GM18951 (cell line): ENCODE data around the gene LAMP5.

Experiments used
- POLR2A ChIP-seq: IDR thresholded peaks from 4 replicates; pipeline ENCODE4 v1.6.1; 2011; ENCODE audit warnings: mild to moderate bottlenecking; ENCODE audit not compliant: insufficient read length, insufficient read depth; ENCODE audit errors: extremely low read depth
- in situ Hi-C: fragments of 300-500 bp; cut with MboI; formaldehyde crosslinking; loops from one replicate; pipeline ENCODE4 v1.12.0; 2022; ENCODE audit warnings: low sequenced_read_pairs, mixed read lengths, inconsistent platforms; ENCODE audit not compliant: unreplicated experiment

Gene LAMP5

GRCh38 chr20:9490161-9490560 is 24.2 kb upstream of the LAMP5 start:
- TF ChIP-seq POLR2A, result no peak
- in situ Hi-C loops, result no loop called here

GRCh38 chr20:9490631-9491030 is 23.8 kb upstream of the LAMP5 start:
- no peak for TF ChIP-seq POLR2A
- in situ Hi-C loops, result no loop called here

DNA sequence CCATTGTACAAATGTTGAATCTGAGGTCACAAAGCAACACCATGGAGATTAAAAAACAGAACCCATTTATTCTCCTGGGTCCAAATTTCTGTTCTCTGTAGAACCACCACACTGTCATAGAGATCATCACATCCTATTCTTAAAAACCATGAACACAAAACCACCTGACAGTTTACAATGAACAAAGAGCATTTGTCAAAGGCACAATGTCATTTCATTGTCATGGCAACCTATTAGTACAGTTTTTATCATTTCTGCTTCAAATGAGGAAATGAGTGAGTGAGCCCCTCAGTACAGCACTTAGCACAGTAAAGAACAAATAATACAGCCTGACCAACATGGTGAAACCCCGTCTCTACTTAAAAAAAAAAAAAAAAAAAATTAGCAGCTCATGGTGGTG is 23.1 kb upstream of the LAMP5 start:
- TF ChIP-seq POLR2A, result no peak
- in situ Hi-C loops, result no loop called here

GRCh38 chr20:9492067-9492466 is 22.3 kb upstream of the LAMP5 start:
- in situ Hi-C loops, result no loop called here
- TF ChIP-seq POLR2A, result no peak

- TF ChIP-seq POLR2A, result no peak
- in situ Hi-C loops, result no loop called here
Measured at GRCh38 chr20:9493803-9494202, 20.6 kb upstream of the LAMP5 start.

- TF ChIP-seq POLR2A, result no peak
- in situ Hi-C loops, result no loop called here
Measured at GRCh38 chr20:9495701-9496100, 18.7 kb upstream of the LAMP5 start.

DNA sequence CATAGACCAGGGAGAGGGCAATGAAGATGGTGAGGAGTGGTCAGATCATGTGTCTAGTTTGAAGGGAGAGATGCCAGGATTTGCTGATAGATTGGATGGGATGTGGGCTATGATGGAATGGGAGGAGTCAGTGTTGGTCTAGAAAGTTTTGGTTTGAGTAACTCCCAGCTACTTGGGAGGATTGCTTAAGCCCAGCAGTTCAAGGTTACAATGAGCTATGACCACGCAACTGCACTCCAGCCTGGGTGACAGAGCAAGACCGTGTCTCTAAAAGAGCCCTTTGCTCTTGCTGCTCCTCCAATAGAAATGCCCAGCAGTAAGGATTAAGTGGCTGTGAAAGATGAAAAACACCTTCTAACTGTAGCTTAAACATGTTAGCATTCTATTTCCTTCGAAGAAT is 18.2 kb upstream of the LAMP5 start:
- in situ Hi-C loops, result no loop called here
- TF ChIP-seq POLR2A, result no peak

- in situ Hi-C loops, result no loop called here
- TF ChIP-seq POLR2A, result no peak
Measured at GRCh38 chr20:9498322-9498721, 16.1 kb upstream of the LAMP5 start.

GRCh38 chr20:9499126-9499899 is 15.1 kb upstream of the LAMP5 start:
- no peak for TF ChIP-seq POLR2A

GRCh38 chr20:9500121-9500520 is 14.3 kb upstream of the LAMP5 start:
- in situ Hi-C loops, result no loop called here
- TF ChIP-seq POLR2A, result no peak

More at GRCh38 chr20:9499126-9499899, 15.1 kb upstream of the LAMP5 start:
- in situ Hi-C loops, result no loop called here

DNA sequence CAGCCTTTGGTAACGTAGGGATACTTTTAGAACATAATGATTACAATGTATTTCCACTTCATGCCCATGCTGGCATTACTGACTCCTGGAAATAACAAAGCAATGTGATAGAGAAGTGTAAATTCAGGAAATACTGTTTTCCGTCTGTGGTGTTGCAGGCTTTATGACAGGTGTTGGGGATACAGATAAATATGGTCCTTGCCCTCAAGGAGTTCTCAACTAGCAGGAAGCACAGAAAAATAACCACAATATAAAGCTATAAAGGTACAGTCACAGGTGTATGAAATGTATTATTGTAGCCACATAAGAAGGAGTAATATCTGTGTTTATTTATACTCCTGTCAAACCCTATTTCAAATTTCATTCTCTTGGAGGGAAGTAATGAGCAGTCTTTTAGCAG is 12.9 kb upstream of the LAMP5 start:
- in situ Hi-C loops, result no loop called here
- no peak for TF ChIP-seq POLR2A

DNA sequence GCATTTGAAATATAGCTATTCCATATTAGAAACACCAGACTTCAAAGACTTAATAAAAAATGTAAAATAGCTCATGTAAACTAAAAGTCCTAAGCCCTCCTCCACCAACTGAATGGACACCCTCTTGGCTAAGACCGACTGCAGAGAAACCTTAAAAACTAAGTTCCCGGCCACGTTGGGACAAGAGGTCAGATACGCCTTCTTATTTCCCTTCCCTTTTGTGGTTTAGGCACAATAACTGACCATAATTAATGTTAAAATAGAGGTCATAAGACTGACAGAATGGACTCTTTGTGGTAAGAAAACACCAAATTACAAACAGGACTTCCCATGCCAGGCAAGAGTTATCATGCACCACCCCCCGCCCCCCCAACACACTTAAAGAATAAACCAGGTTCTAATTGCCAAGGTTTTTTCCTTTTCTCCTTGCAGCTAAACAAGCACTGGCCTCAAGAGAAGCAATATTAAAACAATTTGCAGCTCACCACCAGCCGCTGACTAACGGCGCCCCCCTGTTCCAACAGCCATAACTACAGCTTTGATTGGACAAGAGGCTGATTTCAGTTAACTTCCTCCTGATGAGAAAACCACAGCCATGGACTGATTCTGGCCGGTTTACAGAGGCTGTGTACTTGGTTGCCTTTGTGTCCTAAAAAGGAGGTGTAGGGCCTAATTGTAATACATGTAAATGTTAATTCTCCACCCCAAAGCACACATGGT is 10.7 kb upstream of the LAMP5 start:
- TF ChIP-seq POLR2A, result no peak
- in situ Hi-C loops, result no loop called here

DNA sequence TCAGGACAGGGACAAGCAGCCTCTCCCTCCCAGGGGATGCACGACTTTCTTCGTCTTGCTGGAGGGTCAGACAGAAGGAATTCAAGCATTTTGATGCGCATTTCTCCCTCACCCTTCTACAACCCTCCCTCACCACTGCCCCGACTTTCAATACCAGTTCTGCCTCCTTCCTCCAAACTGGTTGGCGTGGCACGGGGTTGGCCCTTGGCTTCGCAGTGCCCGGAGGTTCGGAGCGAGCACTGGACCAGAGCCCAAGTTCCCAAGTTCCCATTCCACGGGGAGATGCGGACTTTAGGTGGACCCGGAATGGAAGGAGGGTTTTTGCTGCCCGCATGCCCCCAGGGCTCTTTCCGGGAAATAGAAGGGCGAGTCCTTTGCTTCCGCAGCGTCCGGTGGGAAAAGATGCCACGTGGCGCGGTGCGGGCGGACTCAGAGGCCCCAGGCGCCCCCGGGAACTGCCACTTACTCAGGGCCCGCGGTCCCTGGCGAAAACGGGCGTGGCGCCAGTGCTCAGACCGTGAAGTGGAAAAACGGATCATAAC is 8.0 kb upstream of the LAMP5 start:
- in situ Hi-C loops, result no loop called here

GRCh38 chr20:9506964-9507369 is 7.4 kb upstream of the LAMP5 start:
- no peak for TF ChIP-seq POLR2A
- in situ Hi-C loops, result no loop called here

More for the DNA sequence above, 8.0 kb upstream of the LAMP5 start:
- no peak for TF ChIP-seq POLR2A
